Heart left ventricle (tissue), 13 donors: ENCODE data around the gene OR56A1.

ENCODE experiments used
- POLR2A ChIP-seq, 2 donors: fragments of 450-650 bp; IDR thresholded peaks; one replicate each; pipeline ENCODE4 v1.6.1; 2017; ENCODE audit warnings: antibody characterized with exemption in 2 of 2, mild to moderate bottlenecking in 2 of 2, moderate library complexity in 2 of 2
- TF ChIP-seq, protein P1 (sequence below), 12 donors: fragments of 200-600 bp; sonication (generic) in 4 of 12; IDR thresholded peaks; one replicate each; pipeline versions ENCODE4 v1.5.0 to v1.8.0; 2018 to 2022; ENCODE audit warnings: antibody characterized with exemption in 12 of 12, mild to moderate bottlenecking in 5 of 12
- donor health status: ischemic (EF 13 %, LVEDD 7.1; RV severe dilation, severe dysfunction).
- donor health status: DM: no; HTN: yes; CAD: no.
- donor health status: DM: no; HTN: no; CAD: no.
- donor health status: ischemic (EF 25% LVEDD 6.9; RV normal size, moderate dysfunction).
- donor health status: ischemic (EF 25% LVEDD 5.7; RV mildly dilated, moderate dysfunction).
- donor health status: ischemic (EF 35%, LVEDD 5.7; RV mildly dilated, moderate dysfunction).
- donor health status: nonischemic (EF 11% LVEDD 7.7; RV severe dilation, severe dysfunction).
- donor health status: DM: yes; HTN: yes; CAD: no.
- donor health status: PGD.
- donor health status: ischemic (EF 29% LVEDD 5.4; RV normal size, mild dysfunction).
- donor health status: nonischemic (EF 23%, LVEDD 6.1; RV moderate dilation, normal function).

DNA sequence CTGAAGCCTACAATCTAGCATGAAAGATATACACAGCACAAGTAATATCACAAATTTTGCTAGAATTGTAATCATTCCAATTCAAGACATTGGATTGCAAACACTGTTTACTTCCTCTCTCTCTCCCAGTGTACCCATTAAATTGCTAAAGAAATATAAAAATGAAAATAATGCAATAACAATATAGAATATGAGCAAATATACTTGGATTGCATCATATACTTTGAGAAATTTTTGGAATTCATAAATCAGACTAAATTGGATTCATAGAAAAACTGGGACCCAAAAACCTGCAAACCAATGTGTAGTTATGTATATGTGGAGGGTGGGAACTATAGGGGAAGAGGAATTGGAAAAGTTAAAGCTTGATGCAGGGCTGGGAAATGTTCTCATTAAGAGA lies 25.0 kb upstream of the OR56A1 start:
- no peak for TF ChIP-seq POLR2A (IDR thresholded peaks at IDR 0.05)
- TF ChIP-seq, protein P1, sequence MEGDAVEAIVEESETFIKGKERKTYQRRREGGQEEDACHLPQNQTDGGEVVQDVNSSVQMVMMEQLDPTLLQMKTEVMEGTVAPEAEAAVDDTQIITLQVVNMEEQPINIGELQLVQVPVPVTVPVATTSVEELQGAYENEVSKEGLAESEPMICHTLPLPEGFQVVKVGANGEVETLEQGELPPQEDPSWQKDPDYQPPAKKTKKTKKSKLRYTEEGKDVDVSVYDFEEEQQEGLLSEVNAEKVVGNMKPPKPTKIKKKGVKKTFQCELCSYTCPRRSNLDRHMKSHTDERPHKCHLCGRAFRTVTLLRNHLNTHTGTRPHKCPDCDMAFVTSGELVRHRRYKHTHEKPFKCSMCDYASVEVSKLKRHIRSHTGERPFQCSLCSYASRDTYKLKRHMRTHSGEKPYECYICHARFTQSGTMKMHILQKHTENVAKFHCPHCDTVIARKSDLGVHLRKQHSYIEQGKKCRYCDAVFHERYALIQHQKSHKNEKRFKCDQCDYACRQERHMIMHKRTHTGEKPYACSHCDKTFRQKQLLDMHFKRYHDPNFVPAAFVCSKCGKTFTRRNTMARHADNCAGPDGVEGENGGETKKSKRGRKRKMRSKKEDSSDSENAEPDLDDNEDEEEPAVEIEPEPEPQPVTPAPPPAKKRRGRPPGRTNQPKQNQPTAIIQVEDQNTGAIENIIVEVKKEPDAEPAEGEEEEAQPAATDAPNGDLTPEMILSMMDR (IDR thresholded peaks at IDR 0.05) = no peak
